Nephron progenitor cell (in vitro differentiated cells): ENCODE measurements around the gene SYNDIG1.

Experiments
- DNase-seq: peaks from one replicate; pipeline ENCODE4 v3.0.0; 2021
- H3K27ac Mint-ChIP-seq: 2 replicates; pipeline ENCODE4 v1.8.0; 2021; ENCODE audit warnings: mild to moderate bottlenecking, moderate library complexity, mixed read lengths
- H3K27me3 Mint-ChIP-seq: 2 replicates; pipeline ENCODE4 v1.8.0; 2021; ENCODE audit warnings: mild to moderate bottlenecking, low read depth, mixed read lengths; ENCODE audit not compliant: poor library complexity
- H3K36me3 Mint-ChIP-seq: 2 replicates; pipeline ENCODE4 v1.8.0; 2021; ENCODE audit warnings: low read depth, mixed read lengths
- H3K4me1 Mint-ChIP-seq: 2 replicates; pipeline ENCODE4 v1.8.0; 2021; ENCODE audit warnings: mixed read lengths
- H3K4me3 Mint-ChIP-seq: 2 replicates; pipeline ENCODE4 v1.8.0; 2021; ENCODE audit warnings: mild to moderate bottlenecking, moderate library complexity, mixed read lengths
- H3K9me3 Mint-ChIP-seq: 2 replicates; pipeline ENCODE4 v1.8.0; 2021; ENCODE audit warnings: mild to moderate bottlenecking, moderate library complexity, mixed read lengths
- CTCF ChIP-seq: fragments of 200-600 bp; sonication (generic); IDR thresholded peaks from 2 replicates; pipeline ENCODE4 v1.5.0; 2021; ENCODE audit warnings: antibody characterized with exemption

SYNDIG1 gene

GRCh38 chr20:24585796-24586522 is 116.5 kb downstream of the SYNDIG1 start:
- DNase-seq, result no peak
- Mint-ChIP-seq H3K27ac (no peak overlapping the region), H3K4me1 (peaks cover 22% of the 10 kb centered on the region), H3K27me3 (peaks cover 10% of the 10 kb centered on the region), H3K9me3 (no peaks in the 10 kb centered on the region), H3K4me3 (no peak overlapping the region), H3K36me3 (no peaks in the 10 kb centered on the region)
- TF ChIP-seq CTCF, result no peak

DNA sequence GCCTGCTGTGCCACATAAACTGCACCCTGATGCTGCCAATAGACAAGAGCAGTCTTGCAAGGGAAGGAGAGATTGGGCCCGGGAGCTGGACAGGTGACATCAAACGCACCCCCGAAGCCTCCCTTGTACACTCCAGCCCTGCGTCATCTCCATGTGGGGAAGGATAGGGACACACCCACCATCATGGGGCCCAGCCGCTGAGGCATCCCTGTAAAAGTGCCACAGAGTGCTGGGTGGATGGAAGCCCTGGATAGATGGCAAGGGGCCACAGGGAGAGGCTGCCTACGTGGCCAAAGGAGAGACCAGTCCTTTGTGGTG is 117.1 kb downstream of the SYNDIG1 start:
- Mint-ChIP-seq H3K27ac (no peak overlapping the region), H3K4me1 (peaks cover 24% of the 10 kb centered on the region), H3K36me3 (no peaks in the 10 kb centered on the region), H3K9me3 (no peaks in the 10 kb centered on the region), H3K4me3 (no peak overlapping the region), H3K27me3 (peaks cover 10% of the 10 kb centered on the region)
- no peak for DNase-seq
- no peak for TF ChIP-seq CTCF

DNA sequence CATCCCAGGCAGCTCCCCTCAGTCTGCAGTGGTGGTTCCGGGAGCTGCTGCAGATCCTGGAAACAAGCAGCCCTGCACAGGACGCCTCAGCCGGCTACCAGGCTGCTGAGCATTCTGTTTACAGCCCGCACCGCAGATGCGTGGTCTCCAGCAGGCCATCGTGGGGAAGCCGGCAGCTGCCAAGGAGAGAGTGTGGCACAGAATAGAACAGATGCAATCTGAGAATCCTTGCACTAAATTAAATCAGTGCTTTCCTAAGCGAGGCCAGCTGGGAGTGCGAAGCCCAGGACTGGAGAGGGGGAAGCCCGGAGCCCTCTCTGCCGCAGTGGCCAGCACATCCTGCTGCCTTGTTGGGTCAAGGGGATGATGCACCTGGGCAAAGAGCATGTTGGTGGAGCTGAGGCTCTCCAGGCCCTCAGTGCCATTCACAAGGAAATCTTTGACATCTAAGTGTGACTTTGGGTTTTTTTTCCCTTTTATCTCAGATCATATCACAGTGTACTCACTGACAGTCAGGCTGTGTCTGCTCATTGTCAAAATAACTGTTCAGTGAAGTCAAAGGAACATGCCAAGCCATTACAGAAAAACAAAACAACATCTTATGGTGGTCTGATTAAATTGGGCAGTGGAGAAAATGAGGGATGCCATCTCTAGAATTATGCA is 118.1 kb downstream of the SYNDIG1 start:
- Mint-ChIP-seq H3K4me1 (peaks cover 24% of the 10 kb centered on the region), H3K36me3 (no peaks in the 10 kb centered on the region), H3K9me3 (no peaks in the 10 kb centered on the region), H3K27me3 (peaks cover 5% of the 10 kb centered on the region), H3K27ac (no peak overlapping the region), H3K4me3 (no peak overlapping the region)
- no peak for DNase-seq
- TF ChIP-seq CTCF, result no peak

DNA sequence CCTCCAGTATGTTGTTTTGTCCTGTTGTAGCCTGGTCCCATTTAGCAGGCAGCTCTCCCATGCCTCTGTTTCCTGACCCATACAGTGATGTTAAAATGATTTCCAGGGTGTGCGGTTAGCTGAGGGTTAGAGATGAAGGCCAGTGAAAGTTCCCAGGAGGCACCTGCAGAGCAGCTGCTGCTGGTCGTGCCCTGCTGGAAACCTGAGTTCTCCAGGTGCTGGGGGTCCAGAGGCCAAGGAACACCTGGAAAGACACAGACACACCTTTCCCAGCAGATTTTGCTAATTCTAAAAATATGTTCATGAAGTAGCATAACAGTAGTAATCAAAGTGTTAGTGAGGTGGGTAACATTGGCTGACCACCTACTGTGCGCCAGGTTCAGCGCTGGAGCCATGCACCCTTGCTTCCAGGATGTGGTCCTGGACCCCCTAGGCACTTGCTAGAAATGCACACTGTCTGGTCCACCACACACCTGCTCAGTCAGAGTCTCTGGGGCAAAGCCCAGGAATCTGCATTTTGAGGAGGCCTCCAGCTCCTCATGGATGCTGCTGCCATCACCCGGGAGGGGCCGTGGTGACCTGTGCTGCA is 118.7 kb downstream of the SYNDIG1 start:
- no peak overlapping the region for H3K4me3 Mint-ChIP-seq
- no peaks in the 10 kb centered on the region for H3K9me3 Mint-ChIP-seq
- no peak for DNase-seq
- H3K27ac Mint-ChIP-seq, result no peak overlapping the region
- H3K36me3 Mint-ChIP-seq, result no peaks in the 10 kb centered on the region
- H3K4me1 Mint-ChIP-seq, result peaks cover 24% of the 10 kb centered on the region
- no peak for TF ChIP-seq CTCF
- peaks cover 5% of the 10 kb centered on the region for H3K27me3 Mint-ChIP-seq

DNA sequence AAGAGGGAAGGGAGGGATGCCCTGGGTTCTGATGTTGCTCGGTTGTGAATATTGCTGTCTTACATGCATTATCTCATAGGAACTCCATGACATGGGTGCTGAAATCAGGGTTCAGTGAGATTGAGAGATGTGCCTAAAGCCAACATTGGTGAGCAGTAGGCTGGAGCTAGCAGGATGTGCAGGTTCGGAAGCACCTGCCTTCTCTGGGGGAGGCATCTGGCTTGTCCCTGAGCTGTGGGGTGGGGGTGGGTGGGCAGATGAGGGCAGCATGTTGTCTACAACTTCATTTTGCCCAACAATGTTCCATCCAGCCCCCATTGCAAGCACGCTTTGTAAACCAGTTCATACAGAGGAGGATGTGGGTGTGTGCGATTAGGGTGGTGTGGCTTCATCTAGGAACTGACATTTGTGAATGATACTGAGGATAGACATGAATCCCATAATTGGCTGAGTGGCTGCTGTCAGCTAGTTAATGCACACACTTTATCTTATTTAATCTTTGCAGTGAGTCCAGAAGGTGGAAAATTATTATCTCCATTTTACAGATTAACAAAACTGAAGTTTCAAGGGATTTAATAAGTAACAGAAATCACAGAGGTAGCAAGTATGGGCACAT is 119.4 kb downstream of the SYNDIG1 start:
- Mint-ChIP-seq H3K36me3 (no peaks in the 10 kb centered on the region), H3K4me3 (no peak overlapping the region), H3K27ac (no peak overlapping the region), H3K4me1 (peaks cover 24% of the 10 kb centered on the region), H3K27me3 (no peaks in the 10 kb centered on the region), H3K9me3 (peaks cover 4% of the 10 kb centered on the region)
- no peak for DNase-seq
- no peak for TF ChIP-seq CTCF
